ENCODE data around the gene IGFALS. TPM values are rescaled to one million over a fixed set of nuclear protein-coding genes. Genes with fewer than 3 reads are reported as not detected.

The IGFALS gene
- total RNA-seq, 2 donors from 2014 or later = 0.28 to 0.54 TPM

- DNase-seq (ENCODE audit: low spot score) (no peak), ATAC-seq (ENCODE audit: insufficient number of reproducible peaks, low FRiP score, low read depth) (no peak)
- Histone ChIP-seq H3K4me1 (ENCODE audit: control insufficient read depth in 1 of 2, low read depth in 2 of 2) (no peaks in the 10 kb centered on the region), H3K9me3 (no peaks in the 10 kb centered on the region), H3K4me3 (no peak overlapping the region), H3K27ac (no peak overlapping the region), H3K36me3 (peaks cover 50% of the 10 kb centered on the region), H3K27me3 (replicated peaks; ENCODE audit: insufficient read depth) (no peaks in the 10 kb centered on the region)
- no peak for TF ChIP-seq CTCF (IDR thresholded peaks at IDR 0.05)
Observed at GRCh38 chr16:1758923-1759322, 34.6 kb downstream of the IGFALS start.

GRCh38 chr16:1757714-1758461, 35.6 kb downstream of the IGFALS start:
- DNase-seq (ENCODE audit: low spot score) (no peak), ATAC-seq (ENCODE audit: insufficient number of reproducible peaks, low FRiP score, low read depth) (no peak)
- no peaks in the 10 kb centered on the region for H3K4me1 ChIP-seq (ENCODE audit: control insufficient read depth in 1 of 2, low read depth in 2 of 2)
- peaks cover 46% of the 10 kb centered on the region for H3K36me3 ChIP-seq
- no peak for TF ChIP-seq CTCF (IDR thresholded peaks at IDR 0.05)
- no peaks in the 10 kb centered on the region for H3K9me3 ChIP-seq
- no peaks in the 10 kb centered on the region for H3K27me3 ChIP-seq (replicated peaks; ENCODE audit: insufficient read depth)
- H3K27ac ChIP-seq = no peak overlapping the region
- no peak overlapping the region for H3K4me3 ChIP-seq

GRCh38 chr16:1754204-1754603, 39.3 kb downstream of the IGFALS start:
- H3K27me3 ChIP-seq (replicated peaks; ENCODE audit: insufficient read depth) = no peaks in the 10 kb centered on the region

GRCh38 chr16:1752853-1753252, 40.7 kb downstream of the IGFALS start:
- H3K27ac ChIP-seq = no peak overlapping the region
- DNase-seq (ENCODE audit: low spot score) = no peak
- no peaks in the 10 kb centered on the region for H3K9me3 ChIP-seq
- H3K27me3 ChIP-seq (replicated peaks; ENCODE audit: insufficient read depth) = no peaks in the 10 kb centered on the region
- H3K4me1 ChIP-seq (ENCODE audit: control insufficient read depth in 1 of 2, low read depth in 2 of 2) = no peaks in the 10 kb centered on the region
- H3K36me3 ChIP-seq = peaks cover 53% of the 10 kb centered on the region
- no peak for TF ChIP-seq CTCF (IDR thresholded peaks at IDR 0.05)
- no peak overlapping the region for H3K4me3 ChIP-seq
- ATAC-seq (ENCODE audit: insufficient number of reproducible peaks, low FRiP score, low read depth) = no peak

More at GRCh38 chr16:1754204-1754603, 39.3 kb downstream of the IGFALS start:
- H3K9me3 ChIP-seq = no peaks in the 10 kb centered on the region
- TF ChIP-seq CTCF (IDR thresholded peaks at IDR 0.05) = no peak
- no peak overlapping the region for H3K27ac ChIP-seq
- DNase-seq (ENCODE audit: low spot score) (no peak), ATAC-seq (ENCODE audit: insufficient number of reproducible peaks, low FRiP score, low read depth) (no peak)
- peaks cover 45% of the 10 kb centered on the region for H3K36me3 ChIP-seq
- no peak overlapping the region for H3K4me3 ChIP-seq
- no peaks in the 10 kb centered on the region for H3K4me1 ChIP-seq (ENCODE audit: control insufficient read depth in 1 of 2, low read depth in 2 of 2)

- Histone ChIP-seq H3K4me1 (ENCODE audit: control insufficient read depth in 1 of 2, low read depth in 2 of 2) (no peaks in the 10 kb centered on the region), H3K9me3 (no peaks in the 10 kb centered on the region), H3K27me3 (replicated peaks; ENCODE audit: insufficient read depth) (no peaks in the 10 kb centered on the region), H3K27ac (no peak overlapping the region), H3K36me3 (peaks cover 49% of the 10 kb centered on the region), H3K4me3 (no peak overlapping the region)
- TF ChIP-seq CTCF (IDR thresholded peaks at IDR 0.05) = no peak
- DNase-seq (ENCODE audit: low spot score) = no peak
- ATAC-seq (ENCODE audit: insufficient number of reproducible peaks, low FRiP score, low read depth) = no peak
Observed at GRCh38 chr16:1751946-1752345, 41.6 kb downstream of the IGFALS start.
